K562 (cell line): Measurements from ENCODE around the gene PRPSAP1. TPM values are rescaled to one million over a fixed set of nuclear protein-coding genes. Genes with fewer than 3 reads are reported as not detected.

Source experiments
- ATAC-seq: fragments of 200-7000 bp; cut with Tn5 transposase; 3 replicates; pipeline ENCODE4 v1.9.1; 2020; ENCODE audit warnings: moderate library complexity
- BruUV-seq: library from RNA; stranded (reverse); fragments of 400-500 nt; replicated peaks from 2 replicates; lab custom pipeline; 2021; lab: Mats Ljungman, UMichigan
- CTCF ChIA-PET: fragments of 300-600 bp; formaldehyde crosslinking; extraction: SDS; loops from one replicate; lab custom pipeline; 2021; ENCODE audit warnings: low intra/inter-chr PET ratio; lab: Yijun Ruan, JAX
- POLR2A ChIA-PET: fragments of 300-600, 350-650 bp; sonication (Branson Sonifier 250); formaldehyde crosslinking; extraction: SDS; loops from one replicate; lab custom pipeline; 2021; ENCODE audit warnings: antibody characterized with exemption, inconsistent platforms; lab: Yijun Ruan, JAX
- DNase-seq, 4 experiments: peaks; one replicate each; pipeline versions ENCODE4 v3.0.0 to v3.0.0-alpha.2; 2011 to 2018; ENCODE audit warnings: low spot score in 3 of 4, mixed read lengths in 3 of 4; ENCODE audit errors: extremely low read depth in 1 of 4
- FAIRE-seq: peaks from 2 replicates; lab custom pipeline; 2011; peaks lifted over from hg19 to GRCh38; lab: Jason Lieb, UNC
- H2AFZ ChIP-seq: 2 replicates; pipeline ENCODE4 v1.6.0; 2011; ENCODE audit warnings: low read depth, low read length, control low read depth, inconsistent platforms
- H3K27ac ChIP-seq: fragments of 200-600 bp; 3 replicates; pipeline ENCODE4 v1.8.0; 2011; ENCODE audit warnings: low read depth, mild to moderate bottlenecking, control low read depth, inconsistent platforms, low read length, moderate library complexity, mixed read lengths; ENCODE audit errors: extremely low read depth
- H3K27me3 ChIP-seq, 2 experiments: fragments of 300-600 bp in 1 of 2; 2 replicates in 1 of 2; 3 replicates in 1 of 2; pipeline versions ENCODE4 v1.6.0 to v1.8.0; 2011; ENCODE audit warnings: inconsistent platforms in 2 of 2, low read length in 2 of 2, mild to moderate bottlenecking in 1 of 2, mixed read lengths in 1 of 2, moderate library complexity in 1 of 2; ENCODE audit not compliant: control insufficient read depth in 2 of 2, insufficient read depth in 2 of 2
- H3K36me3 ChIP-seq: fragments of 300-600 bp; 3 replicates; pipeline ENCODE4 v1.8.0; 2011; ENCODE audit warnings: mild to moderate bottlenecking, low read length, inconsistent platforms; ENCODE audit not compliant: control insufficient read depth, insufficient read depth
- H3K4me1 ChIP-seq, 2 experiments: fragments of 200-600 bp in 1 of 2; replicated peaks in 1 of 2; 2 replicates in 1 of 2; 3 replicates in 1 of 2; pipeline versions ENCODE4 v1.5.1 to v1.8.0; 2011; ENCODE audit warnings: inconsistent platforms in 2 of 2, low read length in 2 of 2, mild to moderate bottlenecking in 1 of 2, mixed read lengths in 1 of 2, moderate library complexity in 1 of 2; ENCODE audit not compliant: control insufficient read depth in 2 of 2, insufficient read depth in 2 of 2
- H3K4me2 ChIP-seq: 2 replicates; pipeline ENCODE4 v1.6.1; 2011; ENCODE audit warnings: low read length, control low read depth, inconsistent platforms, mixed read lengths; ENCODE audit not compliant: insufficient read depth
- H3K4me3 ChIP-seq: fragments of 200-600 bp; sonication (generic), shearing (Covaris generic); 2 replicates; pipeline ENCODE4 v1.5.1; 2016; ENCODE audit warnings: control low read depth, inconsistent platforms
- H3K79me2 ChIP-seq: fragments of 200-600 bp; 3 replicates; pipeline ENCODE4 v1.8.0; 2011; ENCODE audit warnings: low read length, inconsistent platforms; ENCODE audit not compliant: control insufficient read depth, insufficient read depth
- H3K9ac ChIP-seq, 2 experiments: 2 replicates each; pipeline versions ENCODE4 v1.6.0 to v1.6.1; 2011; ENCODE audit warnings: low read depth in 2 of 2, low read length in 2 of 2, control low read depth in 1 of 2, inconsistent platforms in 1 of 2, mild to moderate bottlenecking in 1 of 2, mixed read lengths in 1 of 2; ENCODE audit not compliant: insufficient read depth in 1 of 2
- H3K9me1 ChIP-seq: one replicate; pipeline ENCODE4 v1.6.0; 2011; ENCODE audit warnings: inconsistent platforms, mild to moderate bottlenecking, low read length, moderate library complexity; ENCODE audit not compliant: control insufficient read depth, insufficient read depth
- H3K9me3 ChIP-seq: replicated peaks from 2 replicates; pipeline ENCODE4 v1.5.1; 2011; ENCODE audit warnings: low read depth, low read length, inconsistent platforms; ENCODE audit not compliant: control insufficient read depth, insufficient read depth
- H4K20me1 ChIP-seq: replicated peaks from 2 replicates; pipeline ENCODE4 v1.6.1; 2011; ENCODE audit warnings: low read length, inconsistent platforms, mixed read lengths; ENCODE audit not compliant: control insufficient read depth, insufficient read depth
- TBP ChIP-seq: optimal IDR thresholded peaks from 2 replicates; pipeline ENCODE3; 2011; ENCODE audit warnings: low read depth, low read length, improper control_type of control experiment
- WGBS: fragments of 100-300 bp; shearing (Covaris generic); methylation state at CpG from one replicate; pipeline ENCODE4 v1.1.6; 2016; ENCODE audit warnings: low coverage, mixed read lengths; ENCODE audit not compliant: insufficient coverage; ENCODE audit errors: missing lambda C conversion rate; 5-methylcytosine and 5-hydroxymethylcytosine counted together
- in situ Hi-C: fragments of 300-500 bp; cut with MboI; formaldehyde crosslinking; loops from 4 replicates; pipeline ENCODE4 v1.15.0; 2018; ENCODE audit warnings: inconsistent platforms, mixed read lengths
- intact Hi-C: fragments of 100-400 bp; cut with micrococcal nuclease; formaldehyde crosslinking; loops from 2 replicates; pipeline ENCODE4 v1.14.2; 2022
- polyA plus RNA-seq, 8 experiments: library from polyadenylated mRNA; depleted of rRNA in 4 of 8; stranded (reverse) in 5 of 8; unstranded in 3 of 8; fragments of >200 nt; fragmentation: Nextera tagmentation in 2 of 8; fragmentation: Illumina TruSeq in 1 of 8; extraction: Ambion mirVana in 2 of 8; extraction: Trizol in 1 of 8; gene quantifications; 2 replicates each; pipeline versions ENCODE4 v1.2.1 to v1.2.3, GENCODE V29; 2011 to 2014; ENCODE audit warnings: inconsistent platforms in 1 of 8, missing spikeins in 1 of 8
- total RNA-seq, 7 experiments: library from RNA; depleted of rRNA in 6 of 7; stranded (reverse); fragments of >200 nt in 6 of 7; fragmentation: Illumina TruSeq in 2 of 7; extraction: Trizol in 2 of 7; gene quantifications; 2 replicates each; pipeline versions ENCODE4 v1.2.1 to v1.2.3, GENCODE V29; 2011 to 2021; ENCODE audit warnings: low replicate concordance in 1 of 7
- TF ChIP-seq, protein P1 (sequence below): sonication (generic); formaldehyde crosslinking; IDR thresholded peaks from 2 replicates; pipeline ENCODE4 v1.8.1; 2023; ENCODE audit warnings: mild to moderate bottlenecking, missing genetic modification reagents, moderate library complexity

Gene PRPSAP1
- total and polyA plus RNA-seq, 9 of the 15 experiments (the other 6 are each of a cell fraction or from before 2014, with no cell fraction given), result 21.9 to 77.1 (median 40.8) TPM

DNA sequence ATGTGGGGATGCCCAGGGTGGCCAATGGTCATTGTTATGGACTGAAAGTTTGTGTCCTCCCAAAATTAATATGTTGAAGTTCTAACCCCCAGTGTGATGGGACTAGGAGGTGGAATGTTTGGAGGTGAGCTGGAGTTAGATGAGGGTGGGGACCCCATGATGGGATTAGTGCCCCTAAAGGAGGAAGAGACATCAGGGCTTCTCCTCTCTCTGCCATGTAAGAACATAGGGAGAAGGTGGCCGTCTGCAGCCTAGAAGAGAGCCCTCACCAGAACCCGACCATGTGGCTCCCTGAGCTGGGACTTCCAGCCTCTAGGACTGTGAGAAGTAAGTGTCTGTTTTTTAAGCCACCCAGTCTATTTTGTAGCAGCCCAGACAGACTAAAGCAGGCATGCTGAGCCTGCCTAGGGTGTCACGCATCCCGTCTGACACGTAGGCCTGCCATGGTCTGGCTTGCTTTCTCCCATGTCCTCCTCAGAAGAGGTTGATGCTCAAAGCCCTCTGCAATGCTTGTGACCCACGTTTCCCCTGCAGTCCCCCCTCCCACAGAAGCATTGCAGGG lies 4.0 kb upstream of the PRPSAP1 start:
- ATAC-seq, result no peak
- 57% methylated on average over 6 of the region's 6 CpGs for WGBS
- no peaks in the 10 kb centered on the region for H3K27me3 ChIP-seq
- BruUV-seq, result no TSS peak
- no peak overlapping the region for H3K27ac ChIP-seq
- no peak for FAIRE-seq
- H4K20me1 ChIP-seq, result no peaks in the 10 kb centered on the region
- in situ Hi-C loops (no loop called here), intact Hi-C loops (no loop called here)
- H3K4me2 ChIP-seq, result no peak overlapping the region
- no peak for DNase-seq
- H3K4me3 ChIP-seq, result no peak overlapping the region
- TF ChIP-seq, protein P1, sequence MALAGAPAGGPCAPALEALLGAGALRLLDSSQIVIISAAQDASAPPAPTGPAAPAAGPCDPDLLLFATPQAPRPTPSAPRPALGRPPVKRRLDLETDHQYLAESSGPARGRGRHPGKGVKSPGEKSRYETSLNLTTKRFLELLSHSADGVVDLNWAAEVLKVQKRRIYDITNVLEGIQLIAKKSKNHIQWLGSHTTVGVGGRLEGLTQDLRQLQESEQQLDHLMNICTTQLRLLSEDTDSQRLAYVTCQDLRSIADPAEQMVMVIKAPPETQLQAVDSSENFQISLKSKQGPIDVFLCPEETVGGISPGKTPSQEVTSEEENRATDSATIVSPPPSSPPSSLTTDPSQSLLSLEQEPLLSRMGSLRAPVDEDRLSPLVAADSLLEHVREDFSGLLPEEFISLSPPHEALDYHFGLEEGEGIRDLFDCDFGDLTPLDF, result no peak
- peak; percentile 35 for TF ChIP-seq TBP
- TF ChIP-seq, all 486 proteins: peak for 1
- no peaks in the 10 kb centered on the region for H3K9me3 ChIP-seq
- no peak overlapping the region; a peak in 1 of 4 replicates for H3K9ac ChIP-seq
- no peaks in the 10 kb centered on the region for H3K36me3 ChIP-seq
- ChIA-PET CTCF (no interaction called here), POLR2A (interaction anchor here (1.0 to 1.6 kb wide), 4 partner anchors 8 to 29 kb away, joined by 3 to 4 read pairs (median 4); no protein-coding TSS in a partner anchor)
- no peaks in the 10 kb centered on the region for H3K9me1 ChIP-seq
- peaks cover 16 to 37% of the 10 kb centered on the region in 2 experiments; a peak in 4 of 5 replicates for H3K4me1 ChIP-seq
- peaks cover 6% of the 10 kb centered on the region for H3K79me2 ChIP-seq
- no peak overlapping the region for H2AFZ ChIP-seq
